Panc1 (cell line): ENCODE data around the gene MTREX. TPM values are rescaled to one million over a fixed set of nuclear protein-coding genes. Genes with fewer than 3 reads are reported as not detected.

Source experiments
- ATAC-seq: fragments of 200-7000 bp; cut with Tn5 transposase; 2 replicates; pipeline ENCODE4 v1.9.1; 2020; ENCODE audit warnings: mild to moderate bottlenecking, moderate library complexity
- BruUV-seq: library from RNA; stranded (reverse); fragments of 400-500 nt; replicated peaks from 2 replicates; lab custom pipeline; 2021; lab: Mats Ljungman, UMichigan
- CTCF ChIA-PET: fragments of 300-600 bp; sonication (Branson Sonifier 250); formaldehyde crosslinking; loops from one replicate; lab custom pipeline; 2022; ENCODE audit warnings: antibody characterized with exemption; lab: Charles Lee
- POLR2A ChIA-PET: fragments of 300-600 bp; sonication (Branson Sonifier 250); formaldehyde crosslinking; loops from one replicate; lab custom pipeline; 2022; ENCODE audit warnings: antibody characterized with exemption; lab: Charles Lee
- DNase-seq: peaks from one replicate; pipeline ENCODE4 v3.0.0-alpha.2; 2010; ENCODE audit warnings: low read depth, low spot score
- H3K27ac ChIP-seq: 2 replicates; pipeline ENCODE4 v1.5.1; 2011; ENCODE audit warnings: mild to moderate bottlenecking, low read length, inconsistent platforms
- H3K27me3 ChIP-seq: fragments of 200-500 bp; sonication (Bioruptor generic); 2 replicates; pipeline ENCODE4 v1.6.0; 2014; ENCODE audit warnings: low read length, inconsistent platforms; ENCODE audit not compliant: control insufficient read depth, insufficient read depth
- H3K36me3 ChIP-seq: fragments of 200-500 bp; sonication (Bioruptor generic); 2 replicates; pipeline ENCODE4 v1.5.1; 2014; ENCODE audit warnings: inconsistent platforms, mild to moderate bottlenecking, low read length, moderate library complexity; ENCODE audit not compliant: control insufficient read depth, insufficient read depth
- H3K4me1 ChIP-seq: 2 replicates; pipeline ENCODE4 v1.5.1; 2011; ENCODE audit warnings: inconsistent platforms, mild to moderate bottlenecking, low read length, moderate library complexity; ENCODE audit not compliant: control insufficient read depth, insufficient read depth
- H3K4me3 ChIP-seq, 2 experiments: 2 replicates each; pipeline ENCODE4 v1.5.1; 2011 to 2012; ENCODE audit warnings: low read depth in 2 of 2, low read length in 2 of 2, mild to moderate bottlenecking in 2 of 2, inconsistent platforms in 1 of 2, moderate library complexity in 1 of 2
- H3K9me3 ChIP-seq: fragments of 200-500 bp; sonication (Bioruptor generic); 2 replicates; pipeline ENCODE4 v1.5.1; 2014; ENCODE audit warnings: low read depth, mild to moderate bottlenecking, inconsistent platforms, low read length, moderate library complexity; ENCODE audit not compliant: control insufficient read depth, insufficient read depth
- CTCF ChIP-seq: fragments of 450-650 bp; IDR thresholded peaks from 2 replicates; pipeline ENCODE4 v1.5.1; 2017; ENCODE audit warnings: mild to moderate bottlenecking
- POLR2AphosphoS5 ChIP-seq: IDR thresholded peaks from 2 replicates; pipeline ENCODE4 v1.6.1; 2012; ENCODE audit warnings: mild to moderate bottlenecking, low read depth, low read length, moderate library complexity
- SIN3A ChIP-seq: IDR thresholded peaks from 2 replicates; pipeline ENCODE4 v1.6.1; 2012; ENCODE audit warnings: low read depth, mild to moderate bottlenecking, low read length, moderate library complexity, borderline replicate concordance; ENCODE audit not compliant: insufficient read depth
- TCF7L2 ChIP-seq: IDR thresholded peaks from 2 replicates; pipeline ENCODE4 v1.6.1; 2011; ENCODE audit warnings: mild to moderate bottlenecking, low read depth, low read length, inconsistent platforms
- in situ Hi-C: cut with HindIII; loops from 2 replicates; pipeline ENCODE4 v1.10.0; 2016; ENCODE audit warnings: low sequenced_read_pairs, low pct_unique_long_range_greater_than_20kb
- intact Hi-C: fragments of 100-400 bp; cut with micrococcal nuclease; formaldehyde crosslinking; loops from one replicate; pipeline ENCODE4 v1.10.0; 2022; ENCODE audit not compliant: unreplicated experiment
- total RNA-seq: library from RNA; stranded (reverse); gene quantifications from one replicate; pipeline ENCODE4 v1.2.1, GENCODE V29; 2021; ENCODE audit not compliant: unreplicated experiment
- TF ChIP-seq, protein P1 (sequence below), 2 experiments: IDR thresholded peaks; 2 replicates each; pipeline ENCODE4 v1.6.1; 2011 to 2012; ENCODE audit warnings: low read depth in 2 of 2, control low read depth in 1 of 2, low read length in 1 of 2, mild to moderate bottlenecking in 1 of 2, moderate library complexity in 1 of 2; ENCODE audit not compliant: insufficient read depth in 1 of 2

The MTREX gene
- total RNA-seq, 1 experiment from 2014 or later: 97.0 TPM

GRCh38 chr5:55347786-55348185 lies 40.0 kb downstream of the MTREX start:
- BruUV-seq: no TSS peak
- Histone ChIP-seq H3K27me3 (no peaks in the 10 kb centered on the region), H3K4me3 (no peak overlapping the region), H3K27ac (no peak overlapping the region), H3K4me1 (no peaks in the 10 kb centered on the region), H3K36me3 (peaks cover 57% of the 10 kb centered on the region), H3K9me3 (no peaks in the 10 kb centered on the region)
- TF ChIP-seq, protein P1, sequence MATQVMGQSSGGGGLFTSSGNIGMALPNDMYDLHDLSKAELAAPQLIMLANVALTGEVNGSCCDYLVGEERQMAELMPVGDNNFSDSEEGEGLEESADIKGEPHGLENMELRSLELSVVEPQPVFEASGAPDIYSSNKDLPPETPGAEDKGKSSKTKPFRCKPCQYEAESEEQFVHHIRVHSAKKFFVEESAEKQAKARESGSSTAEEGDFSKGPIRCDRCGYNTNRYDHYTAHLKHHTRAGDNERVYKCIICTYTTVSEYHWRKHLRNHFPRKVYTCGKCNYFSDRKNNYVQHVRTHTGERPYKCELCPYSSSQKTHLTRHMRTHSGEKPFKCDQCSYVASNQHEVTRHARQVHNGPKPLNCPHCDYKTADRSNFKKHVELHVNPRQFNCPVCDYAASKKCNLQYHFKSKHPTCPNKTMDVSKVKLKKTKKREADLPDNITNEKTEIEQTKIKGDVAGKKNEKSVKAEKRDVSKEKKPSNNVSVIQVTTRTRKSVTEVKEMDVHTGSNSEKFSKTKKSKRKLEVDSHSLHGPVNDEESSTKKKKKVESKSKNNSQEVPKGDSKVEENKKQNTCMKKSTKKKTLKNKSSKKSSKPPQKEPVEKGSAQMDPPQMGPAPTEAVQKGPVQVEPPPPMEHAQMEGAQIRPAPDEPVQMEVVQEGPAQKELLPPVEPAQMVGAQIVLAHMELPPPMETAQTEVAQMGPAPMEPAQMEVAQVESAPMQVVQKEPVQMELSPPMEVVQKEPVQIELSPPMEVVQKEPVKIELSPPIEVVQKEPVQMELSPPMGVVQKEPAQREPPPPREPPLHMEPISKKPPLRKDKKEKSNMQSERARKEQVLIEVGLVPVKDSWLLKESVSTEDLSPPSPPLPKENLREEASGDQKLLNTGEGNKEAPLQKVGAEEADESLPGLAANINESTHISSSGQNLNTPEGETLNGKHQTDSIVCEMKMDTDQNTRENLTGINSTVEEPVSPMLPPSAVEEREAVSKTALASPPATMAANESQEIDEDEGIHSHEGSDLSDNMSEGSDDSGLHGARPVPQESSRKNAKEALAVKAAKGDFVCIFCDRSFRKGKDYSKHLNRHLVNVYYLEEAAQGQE (IDR thresholded peaks at IDR 0.05; ENCODE audit: insufficient read depth in 1 of 2, low read depth in 2 of 2, low read length in 1 of 2): no peak
- TF ChIP-seq SIN3A: no peak
- TF ChIP-seq POLR2AphosphoS5: no peak
- no peak for TF ChIP-seq CTCF
- no peak for TF ChIP-seq TCF7L2
- DNase-seq (no peak), ATAC-seq (no peak)
- ChIA-PET CTCF (no interaction called here), POLR2A (no interaction called here)
- intact Hi-C loops: loop anchor here (10.0 kb wide), 1 partner anchor 347 kb away; no protein-coding TSS in a partner anchor
- in situ Hi-C loops: no loop called here

GRCh38 chr5:55350754-55351153 lies 43.0 kb downstream of the MTREX start:
- Histone ChIP-seq H3K4me3 (no peak overlapping the region), H3K27ac (no peak overlapping the region), H3K9me3 (no peaks in the 10 kb centered on the region), H3K36me3 (peaks cover 58% of the 10 kb centered on the region), H3K27me3 (no peaks in the 10 kb centered on the region), H3K4me1 (no peaks in the 10 kb centered on the region)
- in situ Hi-C loops (no loop called here), intact Hi-C loops (no loop called here)
- DNase-seq (no peak), ATAC-seq (no peak)
- POLR2A ChIA-PET: no interaction called here
- CTCF ChIA-PET: no interaction called here
- no TSS peak for BruUV-seq
- no peak for TF ChIP-seq POLR2AphosphoS5
- TF ChIP-seq, protein P1 (IDR thresholded peaks at IDR 0.05; ENCODE audit: insufficient read depth in 1 of 2, low read depth in 2 of 2, low read length in 1 of 2): no peak
- TF ChIP-seq CTCF: no peak
- no peak for TF ChIP-seq TCF7L2
- no peak for TF ChIP-seq SIN3A
